DOHH2 (cell line): Measurements from ENCODE around the gene SLC39A12.

ENCODE experiments used
- H3F3A ChIP-seq: fragments of 200-600 bp; sonication (generic), shearing (Covaris generic); 2 replicates; pipeline ENCODE4 v1.6.0; 2016; ENCODE audit warnings: antibody characterized with exemption, mild to moderate bottlenecking; ENCODE audit not compliant: control insufficient read depth, insufficient read depth
- H3K27ac ChIP-seq: fragments of 200-600 bp; sonication (generic); 2 replicates; pipeline ENCODE4 v1.5.1; 2014; ENCODE audit warnings: low read depth, mild to moderate bottlenecking, low read length, moderate library complexity
- H3K27me3 ChIP-seq: fragments of 200-600 bp; sonication (generic); 2 replicates; pipeline ENCODE4 v1.6.1; 2014; ENCODE audit warnings: mild to moderate bottlenecking, low read length, mixed read lengths; ENCODE audit not compliant: control insufficient read depth
- H3K36me3 ChIP-seq: fragments of 200-600 bp; sonication (generic); 2 replicates; pipeline ENCODE4 v1.6.1; 2014; ENCODE audit warnings: mild to moderate bottlenecking, low read length, moderate library complexity, mixed read lengths; ENCODE audit not compliant: control insufficient read depth
- H3K4me1 ChIP-seq: fragments of 200-600 bp; sonication (generic); 2 replicates; pipeline ENCODE4 v1.6.1; 2014; ENCODE audit warnings: mild to moderate bottlenecking, low read length, mixed read lengths; ENCODE audit not compliant: control insufficient read depth
- H3K4me2 ChIP-seq: fragments of 200-600 bp; sonication (generic); 2 replicates; pipeline ENCODE4 v1.6.0; 2014; ENCODE audit warnings: mild to moderate bottlenecking, low read length, moderate library complexity
- H3K4me3 ChIP-seq: fragments of 200-600 bp; sonication (generic); 2 replicates; pipeline ENCODE4 v1.5.1; 2014; ENCODE audit warnings: mild to moderate bottlenecking, low read length, mixed read lengths
- H3K79me2 ChIP-seq: fragments of 200-600 bp; sonication (generic); 2 replicates; pipeline ENCODE4 v1.6.1; 2014; ENCODE audit warnings: mild to moderate bottlenecking, low read length, mixed read lengths; ENCODE audit not compliant: control insufficient read depth
- H3K9me2 ChIP-seq: fragments of 200-600 bp; sonication (generic); replicated peaks from 2 replicates; pipeline ENCODE4 v1.6.1; 2014; ENCODE audit warnings: mild to moderate bottlenecking, low read length, mixed read lengths; ENCODE audit not compliant: control insufficient read depth
- H3K9me3 ChIP-seq: fragments of 200-600 bp; sonication (generic); 2 replicates; pipeline ENCODE4 v1.6.1; 2014; ENCODE audit warnings: antibody characterized with exemption, low read length, mixed read lengths; ENCODE audit not compliant: control insufficient read depth, insufficient read depth
- H4K20me1 ChIP-seq: fragments of 200-600 bp; sonication (generic); 2 replicates; pipeline ENCODE4 v1.6.0; 2014; ENCODE audit warnings: low read depth, mild to moderate bottlenecking, antibody characterized with exemption, low read length, moderate library complexity; ENCODE audit not compliant: control insufficient read depth, insufficient read depth
- EZH2phosphoT487 ChIP-seq: fragments of 200-600 bp; sonication (generic); IDR thresholded peaks from 2 replicates; pipeline ENCODE4 v1.6.1; 2017; ENCODE audit warnings: borderline replicate concordance, mild to moderate bottlenecking, antibody characterized with exemption, low read length, moderate library complexity, mixed read lengths
- TF ChIP-seq, protein P1 (sequence below): fragments of 200-600 bp; sonication (generic); IDR thresholded peaks from one replicate; pipeline ENCODE4 v1.5.1; 2014; ENCODE audit warnings: antibody characterized with exemption, mild to moderate bottlenecking, low read depth, low read length; ENCODE audit not compliant: poor library complexity, severe bottlenecking

The SLC39A12 gene

DNA sequence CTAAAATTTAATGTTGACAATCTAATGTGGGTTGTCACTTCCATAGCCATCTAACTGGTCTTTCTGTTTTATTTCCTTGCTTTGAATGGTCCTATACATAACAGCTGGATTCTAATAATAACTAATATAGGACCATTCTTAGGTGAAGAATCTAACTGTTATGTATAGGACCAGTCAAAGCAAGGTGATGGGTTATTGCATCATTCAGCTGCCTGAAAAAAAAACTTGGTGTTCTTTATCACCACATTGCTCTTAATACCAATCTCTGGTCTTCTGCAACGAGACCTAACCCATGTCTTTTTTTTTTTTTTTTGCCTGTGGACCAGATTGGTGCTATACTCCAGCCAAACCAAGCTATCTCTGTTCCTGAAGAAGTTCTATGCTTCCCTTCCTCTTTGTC lies 45.7 kb upstream of the SLC39A12 start:
- Histone ChIP-seq H3K27ac (no peak overlapping the region), H3K4me2 (no peak overlapping the region)
- TF ChIP-seq EZH2phosphoT487, result no peak
- TF ChIP-seq, protein P1, sequence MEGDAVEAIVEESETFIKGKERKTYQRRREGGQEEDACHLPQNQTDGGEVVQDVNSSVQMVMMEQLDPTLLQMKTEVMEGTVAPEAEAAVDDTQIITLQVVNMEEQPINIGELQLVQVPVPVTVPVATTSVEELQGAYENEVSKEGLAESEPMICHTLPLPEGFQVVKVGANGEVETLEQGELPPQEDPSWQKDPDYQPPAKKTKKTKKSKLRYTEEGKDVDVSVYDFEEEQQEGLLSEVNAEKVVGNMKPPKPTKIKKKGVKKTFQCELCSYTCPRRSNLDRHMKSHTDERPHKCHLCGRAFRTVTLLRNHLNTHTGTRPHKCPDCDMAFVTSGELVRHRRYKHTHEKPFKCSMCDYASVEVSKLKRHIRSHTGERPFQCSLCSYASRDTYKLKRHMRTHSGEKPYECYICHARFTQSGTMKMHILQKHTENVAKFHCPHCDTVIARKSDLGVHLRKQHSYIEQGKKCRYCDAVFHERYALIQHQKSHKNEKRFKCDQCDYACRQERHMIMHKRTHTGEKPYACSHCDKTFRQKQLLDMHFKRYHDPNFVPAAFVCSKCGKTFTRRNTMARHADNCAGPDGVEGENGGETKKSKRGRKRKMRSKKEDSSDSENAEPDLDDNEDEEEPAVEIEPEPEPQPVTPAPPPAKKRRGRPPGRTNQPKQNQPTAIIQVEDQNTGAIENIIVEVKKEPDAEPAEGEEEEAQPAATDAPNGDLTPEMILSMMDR, result no peak

DNA sequence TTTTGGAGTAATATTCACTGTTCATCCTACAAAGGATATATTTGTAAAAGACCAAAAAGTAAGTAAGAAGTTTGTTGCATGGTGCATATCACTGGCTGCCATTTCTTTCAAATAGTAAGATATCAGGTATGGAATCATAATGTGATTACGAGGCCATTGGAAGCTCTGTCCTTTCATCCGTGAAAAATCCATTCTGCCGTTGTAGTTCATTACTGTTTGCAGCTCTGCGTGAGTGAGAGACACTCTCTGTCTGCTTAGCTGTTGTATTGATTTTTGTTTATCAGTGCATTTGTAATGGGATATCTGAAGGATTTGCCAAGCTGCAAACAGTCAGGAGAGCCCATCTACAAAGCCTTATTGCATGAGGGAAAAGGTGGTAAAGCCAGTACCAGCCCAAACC lies 44.1 kb upstream of the SLC39A12 start:
- H3K27ac ChIP-seq, result no peak overlapping the region
- peaks cover 30% of the 10 kb centered on the region for H3K4me1 ChIP-seq
- H3K79me2 ChIP-seq, result no peaks in the 10 kb centered on the region
- no peaks in the 10 kb centered on the region for H3K9me2 ChIP-seq
- H3F3A ChIP-seq, result no peaks in the 10 kb centered on the region
- TF ChIP-seq, protein P1, result no peak
- no peak for TF ChIP-seq EZH2phosphoT487
- H3K27me3 ChIP-seq, result no peaks in the 10 kb centered on the region
- H3K4me3 ChIP-seq, result no peak overlapping the region
- no peak overlapping the region for H3K4me2 ChIP-seq
- peaks cover 9% of the 10 kb centered on the region for H3K9me3 ChIP-seq
- H3K36me3 ChIP-seq, result peaks cover 4% of the 10 kb centered on the region; the same call in 1 of the 2 replicates
- H4K20me1 ChIP-seq, result no peaks in the 10 kb centered on the region

More for the DNA sequence above, 45.7 kb upstream of the SLC39A12 start:
- Histone ChIP-seq H4K20me1 (no peaks in the 10 kb centered on the region), H3F3A (no peaks in the 10 kb centered on the region), H3K9me3 (no peaks in the 10 kb centered on the region), H3K27me3 (no peaks in the 10 kb centered on the region), H3K4me3 (no peak overlapping the region), H3K4me1 (peaks cover 25% of the 10 kb centered on the region), H3K79me2 (no peaks in the 10 kb centered on the region), H3K9me2 (no peaks in the 10 kb centered on the region), H3K36me3 (no peaks in the 10 kb centered on the region; the same call in 1 of the 2 replicates)

DNA sequence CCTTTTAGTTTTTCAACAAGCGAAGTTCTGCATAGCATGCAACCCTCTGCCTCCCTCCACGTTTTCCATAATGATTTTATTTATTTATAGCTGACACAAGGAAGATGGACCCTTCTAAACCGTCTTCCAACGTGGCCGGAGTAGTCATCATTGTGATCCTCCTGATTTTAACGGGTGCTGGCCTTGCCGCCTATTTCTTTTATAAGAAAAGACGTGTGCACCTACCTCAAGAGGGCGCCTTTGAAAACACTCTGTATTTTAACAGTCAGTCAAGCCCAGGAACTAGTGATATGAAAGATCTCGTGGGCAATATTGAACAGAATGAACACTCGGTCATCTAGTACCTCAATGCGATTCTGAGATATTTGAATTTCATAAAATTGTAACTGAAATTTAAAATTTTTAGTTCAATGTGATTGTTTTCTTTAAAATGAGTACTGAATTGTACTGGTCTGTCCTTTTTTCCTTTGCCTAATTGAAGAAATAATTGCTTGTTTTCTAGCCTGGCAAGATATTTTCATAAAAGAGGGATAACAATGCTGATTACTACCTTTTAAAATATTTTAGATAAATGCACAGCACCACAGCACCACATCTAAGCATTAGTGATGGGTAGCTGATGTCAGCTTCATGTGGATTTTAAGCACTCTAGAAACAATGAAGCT lies 41.5 kb upstream of the SLC39A12 start:
- H3F3A ChIP-seq, result no peaks in the 10 kb centered on the region
- peaks cover 4% of the 10 kb centered on the region; the same call in 1 of the 2 replicates for H3K36me3 ChIP-seq
- H3K27me3 ChIP-seq, result no peaks in the 10 kb centered on the region
- H4K20me1 ChIP-seq, result no peaks in the 10 kb centered on the region
- H3K9me3 ChIP-seq, result peaks cover 9% of the 10 kb centered on the region
- peaks cover 25% of the 10 kb centered on the region for H3K4me1 ChIP-seq
- TF ChIP-seq, protein P1, result peak; percentile 67
- TF ChIP-seq EZH2phosphoT487, result no peak
- H3K9me2 ChIP-seq, result no peaks in the 10 kb centered on the region
- peak overlapping the region; percentile 6; the same call in 1 of the 2 replicates for H3K4me2 ChIP-seq
- H3K4me3 ChIP-seq, result no peak overlapping the region; the same call in 1 of the 2 replicates
- no peaks in the 10 kb centered on the region for H3K79me2 ChIP-seq
- no peak overlapping the region for H3K27ac ChIP-seq
